ENCODE measurements around the gene EFCC1.

DNA sequence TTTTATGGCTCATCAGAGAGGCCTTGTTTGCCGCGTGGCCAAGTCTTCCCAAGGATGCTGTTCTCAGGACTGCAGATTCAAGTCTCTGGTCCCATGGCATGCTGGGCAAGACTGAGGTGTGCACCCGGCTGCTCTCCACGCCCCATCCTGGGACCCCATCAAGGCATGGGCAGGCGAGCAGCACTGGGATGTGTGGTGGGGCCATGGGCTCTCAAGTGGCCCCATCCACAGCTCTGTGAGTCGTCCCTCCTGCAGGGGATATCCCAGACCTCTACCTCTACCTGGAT is 46.4 kb downstream of the EFCC1 start:
- TF ChIP-seq CTCF (IDR thresholded peaks at IDR 0.05) (no peak), POLR2AphosphoS5 (IDR thresholded peaks at IDR 0.05) (no peak)
